ENCODE data around the gene ZNF367.
"Not testable (repeated sequence)": the region's sequence is repeated elsewhere in the genome, so short reads cannot be mapped to it uniquely, and the experiment has no call there.

Gene ZNF367

GRCh38 chr9:96400132-96400910 lies 17.8 kb downstream of the ZNF367 start:
- no peak for DNase-seq (ENCODE audit: low spot score)

GRCh38 chr9:96399325-96399633 lies 18.9 kb downstream of the ZNF367 start:
- DNase-seq (ENCODE audit: low spot score) = no peak

- DNase-seq (ENCODE audit: low spot score) = no peak
These were observed 19.4 kb downstream of the ZNF367 start for GRCh38 chr9:96398582-96399324.

GRCh38 chr9:96395964-96396363 lies 22.2 kb downstream of the ZNF367 start:
- no peak for DNase-seq (ENCODE audit: low spot score)

- DNase-seq (ENCODE audit: low spot score) = no peak
These were observed 23.2 kb downstream of the ZNF367 start for GRCh38 chr9:96394832-96395496.

GRCh38 chr9:96392263-96392662 lies 25.9 kb downstream of the ZNF367 start:
- no peak for DNase-seq (ENCODE audit: low spot score)

GRCh38 chr9:96391021-96391765 lies 27.0 kb downstream of the ZNF367 start:
- DNase-seq (ENCODE audit: low spot score) = no peak

GRCh38 chr9:96388144-96388543 lies 30.0 kb downstream of the ZNF367 start:
- DNase-seq (ENCODE audit: low spot score) = no peak

GRCh38 chr9:96386157-96386556 lies 32.0 kb downstream of the ZNF367 start:
- DNase-seq (ENCODE audit: low spot score) = no peak

GRCh38 chr9:96383165-96383942 lies 34.8 kb downstream of the ZNF367 start, which contains the start of gene SLC35D2:
SLC35D2 (minus strand) TSS chr9:96383711; CDS start chr9:96383634, 77 bp downstream.
- DNase-seq (ENCODE audit: low spot score) = no peak

GRCh38 chr9:96382839-96383164 lies 35.4 kb downstream of the ZNF367 start:
- DNase-seq (ENCODE audit: low spot score) = no peak

GRCh38 chr9:96382175-96382574 lies 36.0 kb downstream of the ZNF367 start:
- no peak for DNase-seq (ENCODE audit: low spot score)

- no peak for DNase-seq (ENCODE audit: low spot score)
These were observed 36.5 kb downstream of the ZNF367 start for GRCh38 chr9:96381696-96382095.

- no peak for DNase-seq (ENCODE audit: low spot score)
These were observed 37.0 kb downstream of the ZNF367 start for GRCh38 chr9:96381125-96381524.

GRCh38 chr9:96379461-96379860 lies 38.7 kb downstream of the ZNF367 start:
- no peak for DNase-seq (ENCODE audit: low spot score)

- DNase-seq (ENCODE audit: low spot score) = no peak
These were observed 40.0 kb downstream of the ZNF367 start for GRCh38 chr9:96378187-96378586.

GRCh38 chr9:96376891-96377874 lies 41.0 kb downstream of the ZNF367 start:
- no peak for DNase-seq (ENCODE audit: low spot score)

- not testable (repeated sequence) for DNase-seq (ENCODE audit: low spot score)
These were observed 42.7 kb downstream of the ZNF367 start for GRCh38 chr9:96375507-96375906.

- no peak for DNase-seq (ENCODE audit: low spot score)
These were observed 50.2 kb downstream of the ZNF367 start for GRCh38 chr9:96367943-96368342.
